Measurements from ENCODE around the gene SDK1.

Gene SDK1

GRCh38 chr7:3722396-3722922 lies 421.4 kb downstream of the SDK1 start:
- Histone ChIP-seq H3K27ac (no peak overlapping the region), H3K4me3 (no peak overlapping the region)
- no peak for DNase-seq (ENCODE audit: low spot score)
- TF ChIP-seq CTCF (IDR thresholded peaks at IDR 0.05) = no peak

GRCh38 chr7:3725155-3726059 lies 424.4 kb downstream of the SDK1 start:
- Histone ChIP-seq H3K27ac (peak overlapping the region in 1 of 2 donors; percentile 1), H3K4me3 (no peak overlapping the region)
- DNase-seq (ENCODE audit: low spot score) = no peak
- TF ChIP-seq CTCF (IDR thresholded peaks at IDR 0.05) = no peak

GRCh38 chr7:3730276-3730675 lies 429.2 kb downstream of the SDK1 start:
- H3K27ac ChIP-seq = no peak overlapping the region
- H3K4me3 ChIP-seq = no peak overlapping the region
- no peak for DNase-seq (ENCODE audit: low spot score)
- no peak for TF ChIP-seq CTCF (IDR thresholded peaks at IDR 0.05)

GRCh38 chr7:3732395-3733005 lies 431.4 kb downstream of the SDK1 start:
- Histone ChIP-seq H3K4me3 (no peak overlapping the region), H3K27ac (no peak overlapping the region)
- DNase-seq (ENCODE audit: low spot score) = no peak
- TF ChIP-seq CTCF (IDR thresholded peaks at IDR 0.05) = no peak

GRCh38 chr7:3733541-3734140 lies 432.6 kb downstream of the SDK1 start:
- H3K27ac ChIP-seq = no peak overlapping the region
- no peak overlapping the region for H3K4me3 ChIP-seq
- no peak for DNase-seq (ENCODE audit: low spot score)
- no peak for TF ChIP-seq CTCF (IDR thresholded peaks at IDR 0.05)

GRCh38 chr7:3738964-3739363 lies 437.9 kb downstream of the SDK1 start:
- no peak for DNase-seq (ENCODE audit: low spot score)
- Histone ChIP-seq H3K4me3 (no peak overlapping the region), H3K27ac (no peak overlapping the region)
- no peak for TF ChIP-seq CTCF (IDR thresholded peaks at IDR 0.05)
